MM.1S (cell line): ENCODE results near the gene TGIF1.

Experiments
- CTCF ChIP-seq: fragments of 300-600 bp; sonication (generic); IDR thresholded peaks from 2 replicates; pipeline ENCODE4 v1.5.1; 2016; ENCODE audit warnings: antibody characterized with exemption, low read length, mixed read lengths
- EZH2phosphoT487 ChIP-seq: fragments of 300-600 bp; sonication (generic); IDR thresholded peaks from 2 replicates; pipeline ENCODE4 v1.6.1; 2018; ENCODE audit warnings: antibody characterized with exemption, low read length

- no peak for TF ChIP-seq CTCF
- no peak for TF ChIP-seq EZH2phosphoT487
Observed at GRCh38 chr18:3444296-3444695, 5.7 kb upstream of the TGIF1 start.
